HG02798 (cell line): Measurements from ENCODE around the gene C8B.

Source experiments
- ATAC-seq: cut with Tn5 transposase; IDR thresholded peaks from one replicate; pipeline ENCODE4 v1.9.1; 2021; ENCODE audit warnings: mild to moderate bottlenecking; ENCODE audit not compliant: unreplicated experiment, poor library complexity

Gene C8B

DNA sequence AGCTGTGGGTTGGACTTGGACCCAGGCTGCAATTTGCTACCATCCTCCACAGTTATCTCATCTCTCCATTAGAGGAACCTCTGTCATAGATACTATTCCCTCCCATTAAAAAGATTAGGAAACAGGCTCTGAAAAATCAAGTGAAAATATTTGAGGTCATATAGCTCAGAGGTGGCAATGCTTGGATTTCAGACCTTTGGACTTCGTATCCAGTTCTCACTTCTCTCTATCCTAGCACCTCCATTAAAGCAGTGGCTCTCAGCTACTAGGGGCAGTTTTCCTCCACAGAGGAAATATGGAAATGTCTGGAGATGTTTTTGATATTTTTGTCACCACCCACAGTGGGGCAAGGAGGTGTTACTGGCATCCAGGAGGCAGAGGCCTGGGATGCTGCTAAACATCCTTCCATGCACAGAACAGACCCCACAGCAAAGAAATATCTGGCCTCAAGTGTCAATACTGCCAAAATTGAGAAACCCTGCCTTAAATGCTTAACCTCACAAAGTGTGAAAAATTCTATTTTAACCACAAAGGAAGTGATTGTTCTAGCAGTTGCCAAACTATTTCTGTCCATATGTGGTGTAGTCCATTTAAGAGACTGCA lies 57.1 kb downstream of the C8B start:
- ATAC-seq = no peak

DNA sequence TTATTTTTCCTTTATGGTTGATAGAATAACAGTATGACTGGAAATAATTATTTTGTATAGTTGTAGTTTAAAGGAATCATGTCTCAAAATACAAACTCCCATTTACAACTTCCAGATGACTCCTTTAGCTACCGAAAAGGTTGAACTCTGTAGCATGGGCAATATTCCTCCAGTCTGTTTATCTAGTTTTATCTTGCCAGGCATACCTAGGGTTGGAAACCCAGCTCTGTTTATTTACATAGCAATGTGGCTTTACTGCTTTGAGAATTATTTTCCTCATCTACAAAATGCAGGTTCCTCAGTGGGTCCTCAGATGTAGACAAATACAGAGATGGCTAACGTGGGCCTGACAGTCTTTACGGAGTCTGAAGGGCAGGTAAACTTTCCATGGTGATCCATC lies 60.1 kb downstream of the C8B start:
- ATAC-seq = no peak

DNA sequence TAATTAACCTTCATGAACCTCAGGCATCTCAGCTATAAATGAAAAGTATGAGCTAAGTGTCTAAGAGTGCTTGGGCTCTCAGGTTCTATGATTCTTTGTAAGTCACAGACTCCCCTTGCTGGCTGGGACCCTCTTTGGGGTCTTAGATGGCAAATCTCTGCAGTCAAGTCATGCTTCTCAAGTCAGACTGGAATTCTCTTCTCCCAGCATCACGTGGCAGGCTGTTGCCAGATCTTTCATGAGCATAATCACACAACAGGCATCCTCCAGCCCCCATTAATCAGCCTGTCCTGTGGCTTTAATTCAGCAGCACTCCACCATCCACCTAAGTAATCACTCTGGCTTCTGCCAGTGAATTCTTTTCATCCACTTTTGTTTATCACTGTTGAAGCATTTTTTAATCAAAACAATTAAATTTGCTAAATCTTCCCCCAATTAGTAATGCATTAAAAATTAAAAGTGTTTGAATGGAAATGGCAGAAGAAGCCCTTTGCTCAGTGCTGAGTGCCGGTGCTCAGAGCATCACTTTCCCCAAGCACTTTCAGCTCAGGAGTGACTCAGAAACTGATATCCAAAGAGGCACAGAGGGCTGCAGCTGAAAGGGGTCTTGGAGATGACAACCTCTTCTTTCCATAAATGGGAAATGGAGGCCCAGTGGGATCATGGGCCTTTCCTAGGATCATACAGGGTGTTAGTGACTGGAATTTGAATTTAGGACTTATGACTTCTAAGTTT lies 61.0 kb downstream of the C8B start:
- ATAC-seq = no peak

DNA sequence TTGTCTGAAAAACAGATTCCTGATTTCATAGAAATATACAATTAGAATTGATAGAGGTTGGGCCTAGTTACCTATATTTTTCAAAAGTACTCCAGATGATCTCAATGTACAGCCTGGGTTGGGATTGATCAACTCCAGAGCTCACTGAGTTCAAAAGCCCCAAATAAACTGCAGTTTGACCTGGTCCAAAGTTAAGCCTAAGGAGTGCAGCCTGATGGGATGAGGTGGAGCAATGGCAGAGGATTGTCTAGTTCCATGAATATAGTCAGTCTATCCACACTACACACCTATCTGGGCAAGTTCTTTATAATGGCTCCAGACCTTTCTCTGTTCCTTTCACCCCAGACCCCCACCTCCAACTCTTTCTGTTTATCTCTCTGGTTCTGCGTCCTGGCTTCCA lies 62.0 kb downstream of the C8B start:
- no peak for ATAC-seq

DNA sequence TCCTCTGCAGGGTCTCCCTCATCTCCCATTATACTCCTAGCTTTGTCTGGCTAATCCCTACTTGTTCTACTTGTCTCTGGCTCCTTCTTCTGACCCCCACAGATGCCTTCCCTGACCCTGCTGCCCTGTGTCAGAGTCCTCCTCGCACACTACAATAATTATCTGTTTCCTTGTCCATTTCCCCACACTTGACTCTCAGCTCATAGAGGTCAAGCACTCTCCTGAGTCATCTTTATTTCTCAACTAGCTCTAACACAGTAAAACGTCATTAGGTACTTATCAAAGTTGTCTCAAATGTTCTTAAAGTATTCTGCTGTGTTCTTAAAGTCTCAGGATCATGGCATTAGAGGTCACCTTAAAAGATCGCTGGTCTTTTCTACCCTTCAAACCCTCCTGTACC lies 64.1 kb downstream of the C8B start:
- no peak for ATAC-seq

DNA sequence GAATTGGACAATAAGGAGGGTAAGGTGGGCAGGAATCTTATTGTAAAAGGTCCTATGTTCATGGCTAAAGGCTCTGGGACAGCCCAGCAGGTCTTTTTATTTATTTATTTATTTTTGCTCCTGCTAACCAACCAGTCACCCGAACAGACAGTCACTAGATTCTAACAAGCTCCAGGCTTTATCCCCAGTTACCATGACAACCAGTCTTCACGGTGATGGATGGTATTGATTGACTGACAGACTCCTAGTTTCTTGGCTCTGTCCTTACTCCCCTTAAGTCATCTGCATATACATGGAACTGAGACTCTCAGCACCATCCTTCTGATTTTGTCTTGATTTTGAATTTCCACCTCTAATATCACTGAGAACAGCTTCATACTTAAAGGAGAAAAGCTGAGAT lies 66.9 kb downstream of the C8B start:
- no peak for ATAC-seq

DNA sequence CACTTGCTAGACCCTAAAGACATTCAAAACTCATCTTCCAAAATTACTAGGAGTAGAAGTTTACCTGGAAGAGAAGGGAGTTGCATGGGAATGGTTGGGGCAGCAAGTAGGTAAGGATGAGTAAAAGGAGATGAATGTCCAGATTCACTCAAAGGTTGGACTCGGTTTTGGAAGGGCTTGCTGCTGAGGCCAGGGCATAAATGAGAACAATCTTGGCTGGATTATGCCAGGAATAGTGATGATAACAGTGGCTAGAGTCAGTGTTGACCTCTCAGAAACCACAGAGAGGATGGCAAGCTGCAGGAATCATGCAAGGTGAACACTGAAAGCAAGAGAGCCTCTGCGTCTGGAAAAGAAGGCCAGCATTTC lies 67.8 kb downstream of the C8B start:
- ATAC-seq = no peak

DNA sequence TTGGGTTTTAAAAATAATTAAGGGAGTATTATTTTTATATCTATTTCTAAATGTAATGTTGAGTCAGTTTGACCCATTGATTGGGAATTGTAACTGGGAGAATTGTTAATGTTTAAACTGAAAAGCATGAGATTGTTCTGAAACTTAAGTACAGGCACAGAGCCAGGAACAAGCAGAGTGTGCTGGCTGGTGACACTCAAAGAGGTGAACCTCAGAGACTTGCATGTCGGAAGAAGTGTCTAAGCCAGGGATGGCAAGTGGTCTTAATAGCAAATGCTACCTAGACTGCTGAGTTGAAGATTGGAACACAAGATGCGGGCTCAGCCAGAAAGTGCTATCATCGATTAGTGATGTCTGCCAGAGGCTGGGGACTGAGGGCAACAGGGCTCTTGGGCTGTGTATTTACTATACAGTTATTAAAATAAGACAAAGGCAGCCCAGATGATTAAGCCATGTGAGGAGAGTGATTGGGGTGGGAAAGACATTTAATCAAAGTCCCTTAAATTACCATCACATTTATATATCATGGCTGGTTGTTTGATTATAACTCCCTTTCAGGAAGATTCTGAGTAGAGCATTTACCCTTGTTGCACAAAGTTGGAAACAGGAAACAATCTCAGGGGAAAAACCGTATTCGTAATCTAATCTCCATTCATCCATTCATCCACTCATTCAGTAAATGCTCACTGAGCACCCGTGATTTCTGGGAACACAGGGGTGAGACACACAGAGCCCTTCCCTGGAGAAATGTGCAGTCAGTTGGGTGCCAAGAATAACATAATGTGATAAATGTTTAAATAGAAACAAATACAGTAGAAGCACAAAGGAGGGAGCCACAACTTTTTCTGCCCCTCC lies 68.4 kb downstream of the C8B start:
- no peak for ATAC-seq

DNA sequence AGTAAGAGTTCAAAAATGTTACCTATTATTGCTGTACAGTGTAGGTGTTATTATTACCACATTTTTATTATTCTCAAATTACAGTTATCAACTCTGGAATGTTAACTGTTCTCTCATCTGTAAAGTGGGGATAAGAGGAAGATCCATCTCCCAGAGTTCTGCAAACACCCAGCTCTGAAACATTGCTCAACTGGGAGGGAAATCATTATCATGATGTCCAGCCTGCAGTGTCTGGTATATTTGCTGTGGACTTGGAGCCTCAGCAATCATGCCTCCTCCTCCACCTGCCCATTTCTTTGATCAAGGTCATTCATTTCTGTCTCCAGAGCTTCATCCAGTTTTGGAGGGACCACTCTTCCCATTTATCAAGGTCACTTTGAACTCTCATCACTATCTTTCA lies 71.8 kb downstream of the C8B start:
- no peak for ATAC-seq

DNA sequence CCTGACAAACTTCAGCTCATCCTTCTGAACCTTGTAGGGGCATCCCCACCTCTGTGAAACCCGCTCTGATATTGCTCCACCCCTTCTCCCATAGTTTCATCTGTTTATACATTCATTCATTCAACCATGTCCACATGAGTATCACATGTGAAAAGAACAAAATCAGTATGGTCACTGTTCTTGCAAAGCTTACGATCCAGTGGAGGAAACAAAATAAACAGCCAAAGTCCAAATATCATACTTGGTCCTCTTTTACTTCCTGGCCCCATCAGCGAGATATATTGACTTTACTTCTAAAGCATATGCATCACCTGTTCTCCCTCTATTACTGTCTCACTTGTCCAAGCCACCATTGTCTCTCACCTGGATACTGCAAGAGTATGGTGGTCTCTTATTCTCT lies 75.6 kb downstream of the C8B start:
- no peak for ATAC-seq

DNA sequence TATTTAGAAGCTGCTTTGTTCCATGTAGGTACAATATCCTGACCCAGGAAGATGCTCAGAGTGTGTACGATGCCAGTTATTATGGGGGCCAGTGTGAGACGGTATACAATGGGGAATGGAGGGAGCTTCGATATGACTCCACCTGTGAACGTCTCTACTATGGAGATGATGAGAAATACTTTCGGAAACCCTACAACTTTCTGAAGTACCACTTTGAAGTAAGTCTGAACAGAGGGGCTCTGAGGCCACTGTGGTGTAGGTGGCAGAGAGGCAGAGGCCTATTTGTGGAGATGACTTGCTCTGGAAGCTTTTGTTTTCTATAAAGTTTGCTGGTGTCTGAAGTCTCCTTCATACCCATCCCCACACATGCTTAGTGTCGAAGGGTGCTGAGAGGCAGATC lies 84.4 kb downstream of the C8B start:
- ATAC-seq = no peak

DNA sequence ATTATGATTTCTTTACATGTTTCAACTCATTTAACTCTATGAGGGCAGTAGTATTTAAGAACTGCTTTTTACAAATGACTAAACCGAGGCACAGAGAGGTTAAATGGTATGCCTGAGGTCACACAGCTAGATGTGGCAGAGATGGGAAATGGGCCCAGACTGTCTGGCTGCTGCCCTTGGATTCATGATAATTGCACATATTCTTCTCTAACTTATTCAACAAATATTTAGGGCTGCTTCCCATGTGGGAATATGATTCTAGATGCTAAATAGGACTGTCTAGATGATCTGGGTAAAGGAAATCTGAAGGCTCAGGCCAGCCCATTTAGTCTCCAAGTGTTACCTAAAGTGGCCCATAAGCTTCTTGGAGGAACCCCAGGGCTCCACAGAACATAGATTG lies 85.0 kb downstream of the C8B start:
- ATAC-seq = no peak
